ENCODE data around the gene BRAT1. TPM values are rescaled to one million over a fixed set of nuclear protein-coding genes. Genes with fewer than 3 reads are reported as not detected.

The BRAT1 gene
- total and polyA plus RNA-seq, 2 experiments from 2014 or later = 32.5 to 76.8 TPM

GRCh38 chr7:2593036-2593727 is 37.9 kb upstream of the BRAT1 start:
- H3K9me3 Mint-ChIP-seq = no peaks in the 10 kb centered on the region
- Histone ChIP-seq H3K36me3 (ENCODE audit: insufficient read depth) (no peaks in the 10 kb centered on the region), H3F3A (replicated peaks; ENCODE audit: low read depth) (no peaks in the 10 kb centered on the region)

More at GRCh38 chr7:2593036-2593727, 37.9 kb upstream of the BRAT1 start:
- H3K4me3 ChIP-seq = no peak overlapping the region
- Mint-ChIP-seq H3K27ac (no peak overlapping the region), H3K4me3 (no peak overlapping the region), H3K4me1 (no peaks in the 10 kb centered on the region; the same call in 2 of the 3 replicates), H3K27me3 (ENCODE audit: insufficient read depth, low read depth, poor library complexity) (peaks cover 14% of the 10 kb centered on the region), H3K36me3 (ENCODE audit: low read depth) (no peaks in the 10 kb centered on the region; the same call in 1 of the 3 replicates)
- TF ChIP-seq CREB1 (CRISPR knock-in tag; IDR thresholded peaks at IDR 0.05; ENCODE audit: low read depth) (no peak), ZNF462 (CRISPR knock-in tag; IDR thresholded peaks at IDR 0.05) (no peak), POLR2AphosphoS5 (IDR thresholded peaks at IDR 0.05; ENCODE audit: low read depth) (no peak), CTCF (conservative IDR thresholded peaks at IDR 0.05; ENCODE audit: low read depth in 2 of 2) (no peak), ZNF331 (CRISPR knock-in tag; IDR thresholded peaks at IDR 0.05; ENCODE audit: low read depth) (no peak), JUNB (IDR thresholded peaks at IDR 0.05; ENCODE audit: unreplicated experiment) (no peak), STAT1 (IDR thresholded peaks at IDR 0.05; ENCODE audit: unreplicated experiment) (no peak), ZNF114 (CRISPR knock-in tag; IDR thresholded peaks at IDR 0.05) (no peak)
- TF ChIP-seq, protein P1, sequence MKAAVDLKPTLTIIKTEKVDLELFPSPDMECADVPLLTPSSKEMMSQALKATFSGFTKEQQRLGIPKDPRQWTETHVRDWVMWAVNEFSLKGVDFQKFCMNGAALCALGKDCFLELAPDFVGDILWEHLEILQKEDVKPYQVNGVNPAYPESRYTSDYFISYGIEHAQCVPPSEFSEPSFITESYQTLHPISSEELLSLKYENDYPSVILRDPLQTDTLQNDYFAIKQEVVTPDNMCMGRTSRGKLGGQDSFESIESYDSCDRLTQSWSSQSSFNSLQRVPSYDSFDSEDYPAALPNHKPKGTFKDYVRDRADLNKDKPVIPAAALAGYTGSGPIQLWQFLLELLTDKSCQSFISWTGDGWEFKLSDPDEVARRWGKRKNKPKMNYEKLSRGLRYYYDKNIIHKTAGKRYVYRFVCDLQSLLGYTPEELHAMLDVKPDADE (IDR thresholded peaks at IDR 0.05) = no peak
- no peak overlapping the region for H3K4me2 ChIP-seq
- no peaks in the 10 kb centered on the region for H4K20me1 ChIP-seq (replicated peaks; ENCODE audit: insufficient read depth)
- DNase-seq (ENCODE audit: low spot score) (no peak), ATAC-seq (no peak)
- no peaks in the 10 kb centered on the region for H3K79me2 ChIP-seq (replicated peaks; ENCODE audit: insufficient read depth)
- no peak overlapping the region for H2AFZ ChIP-seq
- H3K27ac ChIP-seq (ENCODE audit: low read depth) = no peak overlapping the region
- H3K27me3 ChIP-seq (ENCODE audit: insufficient read depth) = no peaks in the 10 kb centered on the region
- H3K4me1 ChIP-seq (ENCODE audit: insufficient read depth) = no peaks in the 10 kb centered on the region
- no peaks in the 10 kb centered on the region for H3K9me2 ChIP-seq (ENCODE audit: insufficient read depth)
